WTC11 (cell line): ENCODE data around the gene SLC25A38. TPM values are rescaled to one million over a fixed set of nuclear protein-coding genes. Genes with fewer than 3 reads are reported as not detected.

Experiments
- ATAC-seq: fragments of 200-7000 bp; cut with Tn5 transposase; 2 replicates; pipeline ENCODE4 v1.10.0; 2021; ENCODE audit warnings: mild to moderate bottlenecking, moderate library complexity
- Bru-seq: library from RNA; stranded (reverse); fragments of 400-500 nt; gene quantifications from one replicate; lab custom pipeline; 2021; lab: Mats Ljungman, UMichigan
- CTCF ChIA-PET: fragments of 300-600 bp; sonication (Branson Sonifier 250); formaldehyde crosslinking; loops from one replicate; lab custom pipeline; 2021; ENCODE audit warnings: antibody characterized with exemption; lab: Charles Lee
- POLR2A ChIA-PET: fragments of 350-600 bp; sonication (Branson Sonifier 250); formaldehyde crosslinking; loops from one replicate; lab custom pipeline; 2021; ENCODE audit warnings: antibody characterized with exemption; lab: Charles Lee
- DNase-seq: peaks from one replicate; pipeline ENCODE4 v3.0.0; 2021; ENCODE audit warnings: low spot score
- H3K27ac Mint-ChIP-seq: 2 replicates; pipeline ENCODE4 v1.8.0; 2021; ENCODE audit warnings: mixed read lengths
- H3K27me3 Mint-ChIP-seq: 2 replicates; pipeline ENCODE4 v1.8.0; 2021; ENCODE audit warnings: low read depth, mild to moderate bottlenecking, moderate library complexity, mixed read lengths
- H3K36me3 Mint-ChIP-seq: 2 replicates; pipeline ENCODE4 v1.8.0; 2021; ENCODE audit warnings: mixed read lengths
- H3K4me1 Mint-ChIP-seq: 2 replicates; pipeline ENCODE4 v1.8.0; 2022; ENCODE audit warnings: mixed read lengths
- H3K4me3 Mint-ChIP-seq: 2 replicates; pipeline ENCODE4 v1.8.0; 2021; ENCODE audit warnings: mild to moderate bottlenecking, moderate library complexity, mixed read lengths
- H3K9me3 Mint-ChIP-seq: 2 replicates; pipeline ENCODE4 v1.8.0; 2021; ENCODE audit warnings: mixed read lengths
- AFF4 ChIP-seq: sonication (generic); formaldehyde crosslinking; IDR thresholded peaks from 2 replicates; pipeline ENCODE4 v1.8.1; 2023; ENCODE audit warnings: mild to moderate bottlenecking, missing genetic modification reagents, borderline replicate concordance
- CREM ChIP-seq: sonication (generic); formaldehyde crosslinking; IDR thresholded peaks from 2 replicates; pipeline ENCODE4 v1.8.1; 2022; ENCODE audit warnings: mild to moderate bottlenecking, missing genetic modification reagents, moderate library complexity
- EMX1 ChIP-seq: fragments of 250-450 bp; sonication (Bioruptor Pico); IDR thresholded peaks from 2 replicates; pipeline ENCODE4 v1.8.0; 2021; ENCODE audit warnings: mild to moderate bottlenecking
- ETV6 ChIP-seq: sonication (generic); formaldehyde crosslinking; IDR thresholded peaks from 2 replicates; pipeline ENCODE4 v1.8.1; 2022; ENCODE audit warnings: mild to moderate bottlenecking, missing genetic modification reagents
- GRHL2 ChIP-seq: fragments of 250-450 bp; sonication (Bioruptor Pico); IDR thresholded peaks from 2 replicates; pipeline ENCODE4 v1.8.0; 2022; ENCODE audit warnings: mild to moderate bottlenecking, moderate library complexity; ENCODE audit not compliant: insufficient replicate concordance, severe bottlenecking
- HMGA2 ChIP-seq: fragments of 250-450 bp; sonication (Bioruptor Pico); IDR thresholded peaks from 2 replicates; pipeline ENCODE4 v1.4.0; 2021; ENCODE audit warnings: mild to moderate bottlenecking, moderate library complexity
- HMGXB4 ChIP-seq: sonication (generic); formaldehyde crosslinking; IDR thresholded peaks from 2 replicates; pipeline ENCODE4 v1.8.1; 2023; ENCODE audit warnings: mild to moderate bottlenecking, moderate library complexity, missing genetic modification reagents
- KAT7 ChIP-seq: sonication (generic); formaldehyde crosslinking; IDR thresholded peaks from 2 replicates; pipeline ENCODE4 v1.8.1; 2023; ENCODE audit warnings: missing genetic modification reagents, mild to moderate bottlenecking, borderline replicate concordance
- NR2C2 ChIP-seq: sonication (generic); formaldehyde crosslinking; IDR thresholded peaks from 2 replicates; pipeline ENCODE4 v1.8.0; 2022; ENCODE audit warnings: mild to moderate bottlenecking, missing genetic modification reagents
- PRRX2 ChIP-seq: fragments of 250-450 bp; sonication (Bioruptor Pico); IDR thresholded peaks from 2 replicates; pipeline ENCODE4 v1.8.0; 2021; ENCODE audit warnings: mild to moderate bottlenecking
- RORB ChIP-seq: fragments of 250-450 bp; sonication (Bioruptor Pico); IDR thresholded peaks from 2 replicates; pipeline ENCODE4 v1.9.0; 2021; ENCODE audit warnings: mild to moderate bottlenecking
- SP1 ChIP-seq: sonication (generic); formaldehyde crosslinking; conservative IDR thresholded peaks from 2 replicates; pipeline ENCODE4 v1.8.1; 2022; ENCODE audit warnings: missing genetic modification reagents
- USF1 ChIP-seq: sonication (generic); formaldehyde crosslinking; IDR thresholded peaks from 2 replicates; pipeline ENCODE4 v1.8.0; 2022; ENCODE audit warnings: mild to moderate bottlenecking, missing genetic modification reagents
- USF2 ChIP-seq: sonication (generic); formaldehyde crosslinking; IDR thresholded peaks from 2 replicates; pipeline ENCODE4 v1.8.1; 2023; ENCODE audit warnings: mild to moderate bottlenecking, missing genetic modification reagents, moderate library complexity
- ZNF263 ChIP-seq: sonication (generic); formaldehyde crosslinking; IDR thresholded peaks from 2 replicates; pipeline ENCODE4 v1.8.1; 2022; ENCODE audit warnings: low read depth, mild to moderate bottlenecking, moderate library complexity, missing genetic modification reagents
- ZNF317 ChIP-seq: sonication (generic); formaldehyde crosslinking; IDR thresholded peaks from 2 replicates; pipeline ENCODE4 v1.8.1; 2023; ENCODE audit warnings: low read depth, mild to moderate bottlenecking, moderate library complexity, missing genetic modification reagents, borderline replicate concordance
- ZNF396 ChIP-seq: fragments of 250-450 bp; sonication (Bioruptor Pico); IDR thresholded peaks from 2 replicates; pipeline ENCODE4 v1.8.0; 2021; ENCODE audit warnings: mild to moderate bottlenecking, moderate library complexity, borderline replicate concordance
- ZNF416 ChIP-seq: fragments of 250-450 bp; sonication (Bioruptor Pico); IDR thresholded peaks from 2 replicates; pipeline ENCODE4 v1.9.0; 2021; ENCODE audit warnings: mild to moderate bottlenecking, inconsistent platforms
- ZNF425 ChIP-seq: fragments of 250-450 bp; sonication (Bioruptor Pico); conservative IDR thresholded peaks from 2 replicates; pipeline ENCODE4 v1.9.0; 2021; ENCODE audit warnings: mild to moderate bottlenecking
- ZSCAN18 ChIP-seq: fragments of 250-450 bp; sonication (Bioruptor Pico); IDR thresholded peaks from 2 replicates; pipeline ENCODE4 v2.1.2; 2022; ENCODE audit warnings: mild to moderate bottlenecking, moderate library complexity
- long read RNA-seq, 3 experiments: library from RNA in 1 of 3; library from capped mRNA in 1 of 3; library from polyadenylated mRNA in 1 of 3; unstranded in 2 of 3; stranded (forward) in 1 of 3; transcript quantifications; one replicate each; pipeline ENCODE4 v2.0.0, GENCODE V29; 2021
- total RNA-seq: library from RNA; stranded (reverse); gene quantifications from 3 replicates; pipeline ENCODE4 v1.2.3, GENCODE V29; 2021

SLC25A38 gene
- total RNA-seq, result 34.9 to 37.3 TPM (median 36.7 TPM) in 3 replicates
- percentile 89 among the genes with signal in this experiment for Bru-seq, nascent RNA
- long read RNA-seq, experiment 1, transcript SLC25A38-201 (7 exons, 2,147 nt), result major isoform, 71 of 92 reads
- long read RNA-seq, experiment 1, partial matches to known transcripts, result 7 of 92 reads
- long read RNA-seq, experiment 1, other reads (novel, unspliced or antisense), result 14 of 92 reads
- long read RNA-seq, experiment 2, transcript SLC25A38-201 (7 exons, 2,147 nt), result major isoform, 37 of 56 reads
- long read RNA-seq, experiment 2, partial matches to known transcripts, result 4 of 56 reads
- long read RNA-seq, experiment 2, other reads (novel, unspliced or antisense), result 15 of 56 reads
- long read RNA-seq, experiment 3, transcript SLC25A38-201 (7 exons, 2,147 nt), result major isoform, 98 of 113 reads
- long read RNA-seq, experiment 3, partial matches to known transcripts, result 2 of 113 reads
- long read RNA-seq, experiment 3, other reads (novel, unspliced or antisense), result 13 of 113 reads

GRCh38 chr3:39383045-39383880, at the start of gene SLC25A38:
Gene SLC25A38 (plus strand): TSS chr3:39383370. CDS start chr3:39383725, 355 bp downstream.
- peak; percentile 76 for DNase-seq
- Mint-ChIP-seq H3K4me1 (peaks cover 31% of the 10 kb centered on the region), H3K27me3 (no peaks in the 10 kb centered on the region), H3K4me3 (peak within 1 kb of the TSS; percentile 97), H3K36me3 (no peaks in the 10 kb centered on the region), H3K9me3 (no peaks in the 10 kb centered on the region), H3K27ac (peak within 1 kb of the TSS; percentile 98)
- peak; percentile 76 for ATAC-seq
- ChIA-PET POLR2A (interaction anchor here (2.1 kb wide), 1 partner anchor 22 kb away, joined by 24 read pairs; the partner anchor contains the start of gene RPSA), CTCF (interaction anchor here (1.2 to 1.8 kb wide), 3 partner anchors 91 to 110 kb away, joined by 3 to 10 read pairs (median 10); no protein-coding TSS in a partner anchor)
- TF ChIP-seq KAT7, result no peak
- peak; percentile 98 for TF ChIP-seq USF1
- TF ChIP-seq EMX1, result no peak
- TF ChIP-seq NR2C2 (CRISPR knock-in tag), result peak; percentile 67; the same call in 1 of the 2 replicates
- 0 out of 2 replicates have a peak, but pooled peaks have one; percentile 30 for TF ChIP-seq PRRX2
- TF ChIP-seq CREM (CRISPR knock-in tag), result peak; percentile 60; the same call in 1 of the 2 replicates
- no peak for TF ChIP-seq GRHL2 (CRISPR knock-in tag)
- peak; percentile 38 for TF ChIP-seq ETV6
- TF ChIP-seq SP1 (CRISPR knock-in tag), result peak; percentile 47; the same call in 1 of the 2 replicates
- TF ChIP-seq AFF4 (CRISPR knock-in tag), result peak; percentile 80; the same call in 1 of the 2 replicates
- no peak for TF ChIP-seq ZNF396 (CRISPR knock-in tag)
- peak; percentile 98 for TF ChIP-seq USF2 (CRISPR knock-in tag)
- TF ChIP-seq HMGA2 (CRISPR knock-in tag), result no peak
- TF ChIP-seq RORB, result no peak
- TF ChIP-seq HMGXB4 (CRISPR knock-in tag), result peak; percentile 18; the same call in 1 of the 2 replicates
- no peak for TF ChIP-seq ZNF425 (CRISPR knock-in tag)
- TF ChIP-seq ZNF263, result no peak
- no peak for TF ChIP-seq ZNF317 (CRISPR knock-in tag)
- no peak for TF ChIP-seq ZSCAN18
- TF ChIP-seq ZNF416, result no peak
